Hepatocyte (in vitro differentiated cells): ENCODE measurements around the gene CAPZB.

Source experiments
- CTCF ChIP-seq: fragments of 200-600 bp; sonication (generic); IDR thresholded peaks from 2 replicates; pipeline ENCODE4 v1.5.1; 2016; ENCODE audit warnings: antibody characterized with exemption, mild to moderate bottlenecking; ENCODE audit not compliant: poor library complexity
- EZH2 ChIP-seq: fragments of 200-600 bp; sonication (generic); IDR thresholded peaks from 2 replicates; pipeline ENCODE4 v1.6.1; 2016; ENCODE audit warnings: antibody characterized with exemption, mild to moderate bottlenecking, borderline replicate concordance
- EZH2phosphoT487 ChIP-seq: fragments of 200-600 bp; sonication (generic); IDR thresholded peaks from one replicate; pipeline ENCODE4 v1.6.1; 2018; ENCODE audit warnings: antibody characterized with exemption, mild to moderate bottlenecking, low read depth, moderate library complexity; ENCODE audit not compliant: unreplicated experiment, severe bottlenecking

- TF ChIP-seq EZH2 (no peak), CTCF (no peak), EZH2phosphoT487 (no peak)
These were observed 74.9 kb downstream of the CAPZB start for GRCh38 chr1:19410393-19410792.
